OCI-LY3 (cell line): ENCODE results near the gene PLAAT2.
A peak's percentile ranks its signal among the peaks of the same experiment; 100 is the strongest.

ENCODE experiments used
- H2AFZ ChIP-seq: fragments of 200-600, 300-600 bp; shearing (Covaris generic); 2 replicates; pipeline ENCODE4 v1.6.0; 2014; ENCODE audit warnings: antibody characterized with exemption, low read depth, low read length
- H3K27ac ChIP-seq: fragments of 200-600, 300-600 bp; sonication (generic); 2 replicates; pipeline ENCODE4 v1.5.1; 2014; ENCODE audit warnings: mild to moderate bottlenecking, low read length, moderate library complexity, mixed read lengths
- H3K27me3 ChIP-seq: fragments of 200-600, 300-600 bp; sonication (generic); 2 replicates; pipeline ENCODE4 v1.6.1; 2014; ENCODE audit warnings: low read depth, low read length, mixed read lengths
- H3K36me3 ChIP-seq: fragments of 200-600, 300-600 bp; sonication (generic); replicated peaks from 2 replicates; pipeline ENCODE3; 2014; ENCODE audit warnings: low read depth, low read length, mixed read lengths
- H3K4me1 ChIP-seq: fragments of 300-600, 200-600 bp; sonication (generic); 2 replicates; pipeline ENCODE4 v1.6.1; 2014; ENCODE audit warnings: low read length, mixed read lengths
- H3K4me2 ChIP-seq: fragments of 200-600, 300-600 bp; sonication (generic); 2 replicates; pipeline ENCODE4 v1.6.1; 2014; ENCODE audit warnings: low read length, mixed read lengths
- H3K4me3 ChIP-seq: fragments of 300-600, 200-600 bp; sonication (generic); 2 replicates; pipeline ENCODE4 v1.5.1; 2014; ENCODE audit warnings: antibody characterized with exemption, mild to moderate bottlenecking, low read length, moderate library complexity
- H3K79me2 ChIP-seq: fragments of 300-600, 200-600 bp; shearing (Covaris generic); 2 replicates; pipeline ENCODE4 v1.6.1; 2014; ENCODE audit warnings: mild to moderate bottlenecking, low read length, mixed read lengths
- H3K9ac ChIP-seq: fragments of 300-600, 200-600 bp; shearing (Covaris generic); 2 replicates; pipeline ENCODE4 v1.6.0; 2014; ENCODE audit warnings: mild to moderate bottlenecking, low read length, moderate library complexity
- H3K9me3 ChIP-seq: fragments of 200-600, 300-600 bp; shearing (Covaris generic); 2 replicates; pipeline ENCODE4 v1.6.1; 2014; ENCODE audit warnings: low read length, mixed read lengths; ENCODE audit not compliant: insufficient read depth
- H4K20me1 ChIP-seq: fragments of 200-600, 300-600 bp; sonication (generic); 2 replicates; pipeline ENCODE4 v1.6.1; 2016; ENCODE audit warnings: low read length, mixed read lengths; ENCODE audit not compliant: insufficient read depth
- EZH2phosphoT487 ChIP-seq: fragments of 200-600 bp; shearing (Covaris generic); IDR thresholded peaks from 2 replicates; pipeline ENCODE4 v1.6.1; 2018; ENCODE audit warnings: antibody characterized with exemption, mixed run types, low read depth
- TF ChIP-seq, protein P1 (sequence below): fragments of 200-600, 300-600 bp; sonication (generic); IDR thresholded peaks from 2 replicates; pipeline ENCODE4 v1.5.1; 2014; ENCODE audit warnings: antibody characterized with exemption, low read length, low read depth

Gene PLAAT2

DNA sequence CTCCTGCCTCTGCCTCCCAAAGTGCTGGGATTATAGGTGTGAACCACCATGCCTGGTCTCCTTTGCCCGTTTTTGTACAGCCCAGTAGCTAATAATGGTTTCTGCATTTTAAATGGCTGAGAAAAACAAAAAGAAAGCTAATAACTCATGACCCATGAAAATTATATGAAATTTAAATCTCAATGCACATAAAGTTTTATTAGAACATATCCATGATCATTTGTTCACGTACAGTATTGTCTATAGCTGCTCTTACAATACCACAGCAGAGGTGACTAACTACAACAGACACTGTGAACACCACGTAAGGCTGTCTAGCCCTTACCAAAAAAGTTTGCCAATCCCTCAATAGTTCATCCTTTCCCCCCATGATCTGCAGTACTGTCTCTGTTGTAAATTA is 6.4 kb upstream of the PLAAT2 start:
- Histone ChIP-seq H3K4me1 (peaks cover 35% of the 10 kb centered on the region), H3K27ac (no peak overlapping the region), H3K4me2 (no peak overlapping the region), H3K79me2 (no peaks in the 10 kb centered on the region), H3K4me3 (no peak overlapping the region), H2AFZ (no peak overlapping the region), H3K27me3 (peaks cover 16% of the 10 kb centered on the region), H4K20me1 (0 out of 2 replicates have a peak, but pooled peaks cover 3% of the 10 kb centered on the region), H3K9ac (no peak overlapping the region), H3K9me3 (no peaks in the 10 kb centered on the region), H3K36me3 (peaks cover 3% of the 10 kb centered on the region)
- TF ChIP-seq EZH2phosphoT487: no peak
- TF ChIP-seq, protein P1, sequence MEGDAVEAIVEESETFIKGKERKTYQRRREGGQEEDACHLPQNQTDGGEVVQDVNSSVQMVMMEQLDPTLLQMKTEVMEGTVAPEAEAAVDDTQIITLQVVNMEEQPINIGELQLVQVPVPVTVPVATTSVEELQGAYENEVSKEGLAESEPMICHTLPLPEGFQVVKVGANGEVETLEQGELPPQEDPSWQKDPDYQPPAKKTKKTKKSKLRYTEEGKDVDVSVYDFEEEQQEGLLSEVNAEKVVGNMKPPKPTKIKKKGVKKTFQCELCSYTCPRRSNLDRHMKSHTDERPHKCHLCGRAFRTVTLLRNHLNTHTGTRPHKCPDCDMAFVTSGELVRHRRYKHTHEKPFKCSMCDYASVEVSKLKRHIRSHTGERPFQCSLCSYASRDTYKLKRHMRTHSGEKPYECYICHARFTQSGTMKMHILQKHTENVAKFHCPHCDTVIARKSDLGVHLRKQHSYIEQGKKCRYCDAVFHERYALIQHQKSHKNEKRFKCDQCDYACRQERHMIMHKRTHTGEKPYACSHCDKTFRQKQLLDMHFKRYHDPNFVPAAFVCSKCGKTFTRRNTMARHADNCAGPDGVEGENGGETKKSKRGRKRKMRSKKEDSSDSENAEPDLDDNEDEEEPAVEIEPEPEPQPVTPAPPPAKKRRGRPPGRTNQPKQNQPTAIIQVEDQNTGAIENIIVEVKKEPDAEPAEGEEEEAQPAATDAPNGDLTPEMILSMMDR: no peak

DNA sequence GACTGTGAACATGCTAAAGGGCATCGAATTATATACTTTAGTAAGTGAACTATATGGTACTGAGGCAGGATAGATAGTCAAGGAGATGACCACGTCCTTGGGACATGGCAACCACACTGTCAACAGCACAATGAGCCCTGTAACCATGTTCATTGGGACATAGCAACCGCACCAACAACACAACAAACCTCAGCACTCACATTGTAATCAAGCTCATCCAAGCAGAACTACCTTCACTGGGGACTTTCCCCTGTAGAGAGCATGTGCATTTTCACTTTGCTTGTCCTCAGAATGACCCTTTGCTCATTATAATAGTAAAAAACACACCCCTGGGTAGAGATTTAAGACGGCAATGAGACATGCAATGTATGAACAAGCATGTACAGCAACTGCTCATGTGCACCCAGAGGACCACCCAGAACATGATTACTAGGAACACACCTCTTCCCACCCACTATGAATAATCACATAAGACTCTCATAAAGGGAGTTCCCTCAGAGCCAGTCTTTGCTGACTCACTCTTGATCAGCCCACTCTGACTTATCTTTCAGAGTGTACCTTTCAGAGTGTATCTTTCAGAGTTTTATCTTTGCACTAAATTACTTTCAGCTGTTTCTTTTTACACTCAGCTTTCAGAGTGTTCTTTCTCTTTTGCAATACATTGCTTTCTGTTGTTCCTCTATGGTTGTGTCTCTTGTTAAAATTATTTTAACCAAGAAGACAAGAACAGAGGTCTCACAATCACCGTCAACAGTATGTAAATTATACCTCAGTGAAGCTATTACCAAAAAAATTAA is 4.1 kb upstream of the PLAAT2 start:
- Histone ChIP-seq H4K20me1 (no peaks in the 10 kb centered on the region), H3K36me3 (no peaks in the 10 kb centered on the region), H3K27ac (peak overlapping the region; percentile 2; the same call in 1 of the 2 replicates), H3K9ac (peak overlapping the region; percentile 14; the same call in 1 of the 2 replicates), H2AFZ (0 out of 2 replicates have a peak overlapping the region, but pooled peaks have one; percentile 12), H3K4me1 (peaks cover 41% of the 10 kb centered on the region), H3K4me2 (peak overlapping the region; percentile 74), H3K9me3 (no peaks in the 10 kb centered on the region), H3K27me3 (peaks cover 26% of the 10 kb centered on the region), H3K4me3 (peak overlapping the region; percentile 58), H3K79me2 (no peaks in the 10 kb centered on the region)
- TF ChIP-seq, protein P1: no peak
- no peak for TF ChIP-seq EZH2phosphoT487

DNA sequence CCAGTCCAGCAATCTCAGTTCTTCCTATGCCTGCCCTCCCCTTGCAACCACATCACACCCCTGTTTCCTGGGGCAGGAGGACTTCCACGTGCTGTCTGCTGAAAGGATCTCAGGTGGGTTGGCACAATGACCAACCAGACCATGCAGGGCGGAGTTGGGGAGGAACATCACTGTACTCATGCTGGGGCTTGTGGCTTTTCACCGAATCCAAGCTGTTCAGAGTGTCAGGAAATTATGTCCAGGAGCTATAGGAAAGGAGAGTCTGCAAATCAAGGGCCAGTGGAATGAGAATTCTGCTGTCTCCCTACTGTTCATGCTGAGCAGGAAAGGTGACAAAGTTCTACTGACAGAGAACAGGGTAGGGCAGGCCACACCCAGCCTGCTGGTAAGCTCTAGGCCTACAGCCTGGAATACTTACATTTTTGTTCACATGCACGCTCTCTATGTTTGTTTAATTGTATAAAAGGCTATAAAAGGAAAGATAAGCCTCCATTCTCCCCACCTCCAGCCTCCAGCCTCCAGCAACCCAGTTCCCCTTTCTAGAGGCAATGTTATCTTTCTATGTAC is 1.7 kb upstream of the PLAAT2 start:
- H3K4me2 ChIP-seq: peak overlapping the region; percentile 13; the same call in 1 of the 2 replicates
- H3K36me3 ChIP-seq: no peaks in the 10 kb centered on the region
- H4K20me1 ChIP-seq: no peaks in the 10 kb centered on the region
- no peak for TF ChIP-seq EZH2phosphoT487
- H3K4me3 ChIP-seq: no peak overlapping the region
- H3K27ac ChIP-seq: no peak overlapping the region
- no peak overlapping the region for H2AFZ ChIP-seq
- H3K9ac ChIP-seq: no peak overlapping the region
- H3K9me3 ChIP-seq: no peaks in the 10 kb centered on the region
- H3K27me3 ChIP-seq: peaks cover 29% of the 10 kb centered on the region
- no peaks in the 10 kb centered on the region for H3K79me2 ChIP-seq
- peaks cover 36% of the 10 kb centered on the region for H3K4me1 ChIP-seq

DNA sequence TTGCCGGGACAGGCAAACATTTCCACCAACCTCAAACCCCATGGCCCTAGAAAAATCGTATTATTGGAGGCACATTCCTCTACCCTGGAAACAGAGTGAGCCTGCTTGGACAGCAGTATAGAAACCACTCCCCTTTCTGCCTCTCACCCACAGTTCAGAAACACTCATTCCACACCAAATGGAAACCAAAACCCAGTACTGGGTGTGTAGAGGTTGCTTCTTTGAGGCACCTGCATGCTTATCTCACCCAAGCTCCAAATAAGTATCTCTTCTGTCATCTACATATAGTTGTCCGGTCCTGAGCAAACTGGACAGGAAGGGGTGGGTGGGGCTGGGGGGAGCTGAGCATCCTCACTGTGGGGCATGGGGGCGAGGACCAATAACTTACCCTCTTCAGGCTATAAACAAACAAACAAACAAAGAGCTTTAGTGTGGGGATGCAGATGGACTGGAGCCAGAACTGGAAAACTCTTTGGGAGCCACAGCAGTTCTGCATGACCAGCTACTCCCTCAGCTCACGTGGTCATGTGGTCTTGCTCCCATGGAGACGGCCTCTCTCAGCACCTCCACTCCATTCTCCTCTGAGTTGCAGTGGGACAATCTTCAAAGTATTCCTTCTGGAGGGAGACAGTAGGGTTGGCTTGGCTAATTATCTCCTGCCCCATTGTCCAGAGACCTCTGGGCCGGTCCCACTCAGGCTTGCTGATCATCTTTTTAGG is 1.0 kb upstream of the PLAAT2 start:
- Histone ChIP-seq H3K4me3 (0 out of 2 replicates have a peak overlapping the region, but pooled peaks have one; percentile 3), H3K4me2 (peak overlapping the region; percentile 50), H3K9ac (no peak overlapping the region), H3K79me2 (no peaks in the 10 kb centered on the region), H4K20me1 (no peaks in the 10 kb centered on the region), H3K27me3 (peaks cover 29% of the 10 kb centered on the region), H3K9me3 (no peaks in the 10 kb centered on the region), H3K4me1 (peaks cover 36% of the 10 kb centered on the region), H2AFZ (no peak overlapping the region), H3K27ac (no peak overlapping the region), H3K36me3 (no peaks in the 10 kb centered on the region)
- TF ChIP-seq EZH2phosphoT487: no peak
- TF ChIP-seq, protein P1: no peak
